TTC549 (cell line): ENCODE data around the gene HOXC4.
"Not testable (repeated sequence)": the region's sequence is repeated elsewhere in the genome, so short reads cannot be mapped to it uniquely, and the experiment has no call there.

ENCODE experiments used
- FAIRE-seq: peaks from 2 replicates; lab custom pipeline; 2012; peaks lifted over from hg19 to GRCh38; lab: Jason Lieb, UNC

HOXC4 gene

DNA sequence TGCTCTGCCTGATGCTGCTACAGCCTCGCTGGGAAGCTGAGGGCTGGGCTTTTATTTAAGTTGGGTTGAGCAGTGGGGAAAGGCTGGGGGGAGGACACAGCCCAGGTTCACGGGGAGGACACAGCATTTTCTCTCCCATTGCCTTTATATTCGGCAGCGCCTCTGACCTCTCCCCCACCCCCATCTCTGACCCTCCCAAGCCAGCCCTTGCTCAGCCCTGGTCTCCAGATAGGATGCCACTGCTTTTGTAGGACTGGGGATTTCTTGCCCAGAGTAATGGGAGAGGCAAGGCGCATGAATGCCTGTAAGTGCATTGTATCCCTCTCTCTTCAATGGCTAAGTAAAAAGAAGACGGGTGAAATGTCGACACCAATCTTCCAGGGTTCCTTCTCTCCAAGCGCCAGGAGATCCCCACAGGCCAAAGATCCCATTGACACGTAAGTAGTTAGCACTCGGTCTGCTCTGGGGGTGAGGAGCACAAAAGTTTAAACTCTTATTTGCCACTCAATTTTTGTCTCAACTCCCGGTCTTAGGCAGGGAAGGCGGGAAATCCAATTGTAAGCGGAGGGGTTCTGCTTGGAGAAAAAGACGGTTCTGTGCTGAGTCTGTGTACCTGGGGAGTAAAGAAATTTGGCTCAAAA lies 4.6 kb downstream of the HOXC4 start:
- no peak for FAIRE-seq

DNA sequence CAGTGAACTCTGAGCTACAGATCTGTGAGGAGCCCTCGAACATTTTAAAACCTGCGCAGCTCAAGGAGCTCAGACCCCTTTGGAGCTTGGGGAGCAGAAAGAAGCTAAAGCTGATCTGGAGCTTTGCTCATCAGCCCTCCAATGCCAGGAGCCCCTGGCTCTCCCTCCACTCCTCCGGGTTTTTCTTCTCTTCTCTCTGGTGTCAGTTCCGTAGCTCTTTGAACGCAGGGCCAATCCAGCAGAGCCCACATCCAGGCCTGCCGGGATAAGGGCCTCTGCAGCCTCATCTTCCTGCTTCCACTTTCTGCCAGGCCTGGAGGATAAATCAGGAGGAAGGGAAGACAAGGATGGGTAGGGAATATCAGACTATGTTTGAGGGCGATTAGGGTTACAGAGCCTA lies 6.0 kb downstream of the HOXC4 start:
- no peak for FAIRE-seq

DNA sequence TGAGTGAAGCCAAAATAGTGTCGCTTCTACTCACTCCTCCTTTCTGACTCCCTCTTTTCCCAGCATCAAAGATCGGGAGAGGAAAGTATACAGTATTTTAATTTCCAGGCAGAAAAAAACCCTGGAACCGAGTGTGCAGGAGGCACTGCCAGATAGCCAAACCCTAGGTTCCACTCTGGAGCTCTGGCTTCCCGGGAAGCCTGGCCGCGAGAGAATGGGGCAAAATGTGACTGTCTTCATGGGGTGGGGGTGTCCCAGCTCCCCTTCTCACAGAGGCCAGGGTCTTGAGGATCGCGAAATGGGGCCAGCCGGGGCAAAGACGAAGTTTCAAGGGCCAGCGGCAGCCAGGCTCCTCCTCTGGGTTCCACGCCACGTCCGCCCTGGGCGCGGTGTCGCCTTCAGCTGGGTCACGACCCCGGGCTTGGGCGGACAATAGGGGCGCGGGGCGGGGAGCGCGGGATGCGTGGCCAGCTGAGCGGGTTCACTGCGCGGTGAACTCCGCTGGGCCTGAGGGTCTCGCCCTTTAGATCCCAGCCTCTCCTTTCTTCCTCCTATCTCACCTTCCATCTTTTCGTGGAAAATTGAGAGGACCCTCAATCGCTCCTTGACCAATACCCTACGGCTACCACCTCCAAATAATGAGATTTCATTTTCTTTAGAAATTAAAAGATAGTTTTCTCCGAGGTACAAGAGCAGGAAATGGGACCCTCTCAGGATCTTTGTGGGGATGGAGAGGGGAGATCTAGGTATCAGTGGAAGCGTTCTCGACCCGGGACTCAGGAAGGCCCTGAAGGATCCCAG lies 6.7 kb downstream of the HOXC4 start:
- no peak for FAIRE-seq

DNA sequence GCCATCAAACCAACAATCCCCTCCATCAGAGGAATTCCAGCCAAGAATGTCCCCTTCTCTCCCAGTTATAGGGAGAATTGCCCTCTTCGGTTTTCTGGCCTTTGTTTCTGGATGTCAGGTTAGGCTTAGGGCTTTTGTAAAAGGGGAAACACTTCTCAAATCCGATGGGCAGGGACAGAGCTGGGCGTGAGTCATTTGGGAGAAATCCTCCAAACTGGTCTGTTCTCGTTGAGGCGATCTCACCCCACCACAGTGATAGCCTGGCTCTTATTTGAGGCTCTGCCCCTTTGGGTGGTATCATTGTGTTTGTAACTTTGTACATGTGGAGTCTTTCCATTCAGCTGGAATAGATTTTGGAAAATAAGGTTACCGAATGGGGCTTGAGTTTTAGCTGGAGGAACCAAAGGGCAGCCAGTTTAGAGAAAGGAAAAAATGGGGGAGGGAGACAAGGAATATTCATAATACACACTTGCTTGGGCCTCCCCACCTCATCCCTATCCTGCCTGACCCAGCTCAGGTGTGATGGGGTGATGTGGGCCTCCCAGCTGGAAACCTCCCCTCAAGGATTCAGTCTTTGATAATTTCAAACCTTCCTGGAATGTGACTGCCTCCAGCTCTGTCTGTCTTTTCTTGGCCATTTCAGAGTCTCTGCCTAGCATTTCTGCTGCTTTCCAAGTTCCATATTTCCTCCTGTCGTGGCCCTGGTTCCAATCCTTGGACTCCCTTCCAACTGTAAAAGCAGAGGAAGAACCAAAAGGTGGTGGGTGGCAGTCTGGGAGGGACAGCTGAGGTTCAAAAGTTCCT lies 7.5 kb downstream of the HOXC4 start:
- FAIRE-seq: no peak

- no peak for FAIRE-seq
These were observed 12.0 kb downstream of the HOXC4 start for GRCh38 chr12:54065677-54066076.

- no peak for FAIRE-seq
These were observed 12.8 kb downstream of the HOXC4 start for GRCh38 chr12:54066408-54066807.

DNA sequence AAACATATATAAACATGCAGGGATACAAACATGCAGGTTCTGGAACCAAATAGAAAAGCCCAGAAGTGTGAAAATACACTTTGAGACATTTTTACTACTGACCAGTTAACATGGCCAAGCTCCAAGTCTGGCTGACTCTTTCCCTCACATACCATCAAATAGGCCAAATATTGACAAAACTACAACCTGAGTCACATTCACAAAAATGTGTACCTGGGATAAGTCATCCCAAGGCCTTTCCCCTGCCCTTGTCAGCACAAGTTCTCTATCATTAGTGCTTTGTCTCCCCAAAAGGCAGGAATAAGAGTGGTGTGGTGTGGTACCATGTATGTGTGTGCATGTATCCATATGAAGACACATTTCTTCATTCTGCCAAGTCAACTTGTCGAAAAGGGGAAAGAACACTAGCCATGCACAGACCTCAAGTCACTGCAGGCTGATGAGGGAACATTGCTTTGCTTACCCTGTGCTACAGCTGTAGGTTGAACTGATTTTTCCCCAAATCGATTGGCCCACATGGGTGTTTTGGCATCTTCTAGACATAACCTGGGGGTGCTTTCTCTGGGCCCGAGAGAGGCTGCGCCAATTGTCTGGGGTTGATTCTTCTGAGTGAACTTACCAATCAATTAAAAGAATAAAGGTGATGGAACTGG lies 14.9 kb downstream of the HOXC4 start:
- FAIRE-seq: no peak

DNA sequence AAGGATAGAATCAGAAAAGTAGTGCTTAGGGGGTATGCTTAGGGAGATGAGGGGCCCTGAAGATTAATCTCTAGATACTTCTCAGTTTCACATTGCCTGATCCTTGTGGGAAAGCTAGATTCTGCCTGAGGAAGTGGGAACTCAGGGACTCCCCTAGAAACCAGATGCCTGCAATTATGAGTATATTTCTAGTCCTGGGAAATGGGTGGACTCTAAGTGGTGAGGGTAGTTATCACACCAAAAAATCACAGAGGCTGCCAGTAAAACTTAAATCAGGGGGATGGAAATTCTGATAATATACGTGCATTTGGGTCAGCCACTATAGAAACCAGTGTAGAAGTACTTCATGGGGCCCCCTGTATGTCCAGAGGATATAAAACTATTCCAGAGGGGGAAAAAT lies 18.3 kb downstream of the HOXC4 start:
- FAIRE-seq: no peak

DNA sequence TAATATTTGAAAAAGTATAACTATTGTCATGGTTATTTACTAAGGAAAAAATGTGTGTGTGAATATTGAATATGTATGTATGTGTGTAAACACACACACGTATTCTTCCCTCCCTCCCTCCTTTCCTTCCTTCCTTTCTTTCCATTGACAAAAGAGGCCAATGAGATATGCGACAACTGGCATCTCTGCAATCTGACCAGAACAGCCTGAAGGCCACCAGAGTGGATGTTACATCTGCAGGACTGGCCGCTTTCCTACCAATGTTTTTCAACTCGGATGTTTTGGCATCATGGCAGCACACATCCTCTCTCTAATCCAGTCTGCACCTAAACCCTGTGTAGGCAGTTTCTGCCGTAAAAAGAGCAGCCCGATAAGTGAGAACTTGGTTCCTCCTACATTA lies 20.7 kb downstream of the HOXC4 start:
- no peak for FAIRE-seq

GRCh38 chr12:54075409-54075808 lies 21.8 kb downstream of the HOXC4 start:
- FAIRE-seq: no peak

DNA sequence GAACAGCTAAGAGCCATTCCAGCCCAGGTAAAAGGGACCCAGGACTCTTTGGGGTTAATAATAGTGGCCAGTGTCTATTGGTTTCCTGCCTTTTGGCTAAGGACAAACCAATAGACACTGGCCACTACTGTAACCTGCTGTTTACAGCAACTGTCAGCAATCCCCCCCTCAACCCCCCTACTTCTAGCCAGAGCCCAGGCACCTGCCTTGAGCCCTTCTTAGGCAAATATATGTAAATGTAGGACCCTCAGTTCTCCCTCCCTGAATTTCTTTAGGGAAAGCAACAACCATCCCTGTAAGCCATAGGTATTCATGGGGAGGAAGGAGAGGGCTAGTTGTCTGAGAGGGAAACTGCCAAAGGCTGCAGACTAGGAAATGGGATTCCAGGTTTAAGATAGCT lies 22.3 kb downstream of the HOXC4 start:
- FAIRE-seq: no peak

DNA sequence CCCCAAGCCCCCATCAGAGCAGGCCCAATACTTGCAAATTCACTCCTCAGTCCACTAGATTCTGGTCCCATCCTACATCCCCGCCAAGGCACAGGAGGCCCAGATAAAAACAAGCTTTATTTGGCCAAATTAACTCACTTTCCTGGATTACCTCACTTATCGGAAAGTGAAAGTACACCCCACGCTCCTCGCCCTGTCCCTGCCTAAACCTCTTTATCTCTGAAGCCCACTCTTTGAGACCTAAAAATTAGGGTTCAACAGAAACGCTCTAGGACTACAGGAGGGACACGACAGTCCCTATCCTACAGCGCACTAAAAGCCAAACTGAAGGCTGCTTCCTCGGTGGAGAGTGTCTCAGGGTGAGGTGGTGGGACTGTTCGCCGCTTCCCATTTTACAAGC lies 24.2 kb downstream of the HOXC4 start:
- not testable (repeated sequence) for FAIRE-seq

GRCh38 chr12:54079115-54079514 lies 25.5 kb downstream of the HOXC4 start:
- FAIRE-seq: not testable (repeated sequence)

DNA sequence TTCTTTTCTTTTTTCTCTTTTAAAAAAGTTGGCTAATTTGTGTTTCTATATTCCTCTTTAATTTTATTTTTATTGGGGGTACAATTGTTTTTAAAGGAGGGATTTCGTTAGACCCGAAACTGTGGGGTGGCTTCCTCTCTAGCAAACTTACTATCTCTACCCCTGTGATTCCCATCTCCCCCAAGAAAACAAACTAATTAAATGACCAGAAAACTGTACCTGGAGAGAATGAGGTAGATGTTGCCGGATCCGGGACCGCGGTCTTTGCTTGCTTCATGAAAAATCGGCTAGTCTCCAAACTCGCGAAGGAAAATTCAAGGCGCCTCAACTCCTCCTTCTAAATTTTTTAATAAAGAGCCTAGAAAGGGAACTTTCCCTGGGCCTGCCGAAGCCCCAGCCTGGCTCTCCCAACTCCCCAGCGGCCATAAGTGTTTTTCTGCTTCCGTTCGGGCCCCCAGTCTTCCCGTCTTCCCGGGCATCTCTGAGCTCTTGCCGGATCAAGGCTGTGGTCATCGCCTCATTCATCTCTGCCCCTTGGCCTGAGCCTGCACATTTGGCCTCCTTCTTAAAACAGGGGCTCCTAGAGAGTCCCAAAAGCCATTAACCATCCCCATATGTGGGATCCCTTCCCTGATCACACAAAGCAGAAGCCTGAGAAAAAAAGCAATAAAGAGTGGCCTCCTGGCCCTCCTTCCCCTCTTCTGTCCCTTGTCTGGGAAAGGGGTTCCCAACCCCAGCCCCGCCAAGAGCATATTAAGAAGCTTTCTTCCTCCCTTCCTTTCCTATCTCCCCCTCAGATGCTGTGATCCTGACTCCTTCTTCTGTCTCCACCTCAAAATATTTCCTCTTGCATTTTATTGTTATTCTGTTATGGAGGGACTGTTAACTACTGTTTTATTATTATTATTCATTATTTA lies 26.6 kb downstream of the HOXC4 start:
- not testable (repeated sequence) for FAIRE-seq

DNA sequence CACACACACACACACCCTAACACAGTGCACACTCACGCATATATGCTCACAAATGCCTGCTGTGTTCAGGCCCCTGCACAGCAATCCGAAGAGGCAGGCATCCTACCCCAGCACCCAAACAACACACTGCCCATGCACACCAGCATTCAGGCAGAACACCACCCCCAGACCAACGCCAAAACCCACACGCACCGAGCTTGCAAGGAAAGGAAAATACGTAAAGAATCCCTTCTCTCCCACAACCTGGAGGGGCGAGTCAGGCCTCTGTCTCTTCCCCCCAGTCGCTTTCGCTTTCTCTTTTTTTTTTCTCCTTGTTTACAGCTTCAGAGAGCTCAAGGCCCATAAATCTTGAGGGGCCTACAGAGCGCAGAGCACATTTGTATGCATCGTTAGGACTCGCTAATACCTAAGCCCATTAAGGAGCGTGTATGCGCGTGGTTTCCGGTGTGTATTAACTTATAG lies 27.4 kb downstream of the HOXC4 start:
- FAIRE-seq: not testable (repeated sequence)

DNA sequence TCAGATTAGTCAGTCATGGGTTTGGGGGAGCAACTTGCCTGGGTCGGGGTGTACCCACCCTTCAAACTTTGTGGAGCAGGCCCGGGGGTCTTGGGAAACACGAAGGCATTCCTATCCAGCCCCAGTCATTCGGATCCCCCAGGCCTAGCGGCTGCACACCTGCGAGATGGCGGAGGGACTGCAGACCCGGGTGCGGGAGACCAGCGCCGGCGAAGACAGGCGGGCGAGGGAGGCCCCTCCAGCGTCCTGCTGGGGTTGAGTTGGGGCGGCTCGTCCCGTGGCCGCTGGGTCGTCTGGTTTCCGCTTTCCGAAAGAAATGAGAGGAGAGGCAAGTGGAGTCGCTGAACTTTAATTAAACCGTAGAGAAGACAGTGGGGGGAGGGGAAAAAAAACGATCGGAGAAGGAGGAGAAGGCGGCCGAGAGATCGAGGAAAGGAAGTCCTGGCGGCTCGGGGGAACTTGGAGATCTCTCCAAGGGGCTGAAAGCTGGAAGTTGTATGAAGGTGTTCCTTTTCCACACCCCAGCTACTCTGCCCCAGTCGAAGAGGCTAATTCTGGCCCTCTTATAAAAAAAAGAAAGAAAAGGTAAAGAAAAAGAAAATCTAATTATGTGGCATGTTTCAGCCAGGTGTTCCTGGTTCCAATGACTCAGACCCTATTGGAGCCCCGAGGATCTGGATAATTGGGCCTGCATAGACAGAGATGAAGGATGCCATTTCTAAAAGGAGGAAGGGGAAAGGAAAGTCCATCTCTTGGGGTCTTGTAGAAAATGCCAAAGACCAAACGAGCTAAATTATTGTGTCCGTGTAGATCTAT lies 28.2 kb downstream of the HOXC4 start:
- not testable (repeated sequence) for FAIRE-seq

- FAIRE-seq: no peak
These were observed 28.8 kb downstream of the HOXC4 start for GRCh38 chr12:54082397-54082892.

DNA sequence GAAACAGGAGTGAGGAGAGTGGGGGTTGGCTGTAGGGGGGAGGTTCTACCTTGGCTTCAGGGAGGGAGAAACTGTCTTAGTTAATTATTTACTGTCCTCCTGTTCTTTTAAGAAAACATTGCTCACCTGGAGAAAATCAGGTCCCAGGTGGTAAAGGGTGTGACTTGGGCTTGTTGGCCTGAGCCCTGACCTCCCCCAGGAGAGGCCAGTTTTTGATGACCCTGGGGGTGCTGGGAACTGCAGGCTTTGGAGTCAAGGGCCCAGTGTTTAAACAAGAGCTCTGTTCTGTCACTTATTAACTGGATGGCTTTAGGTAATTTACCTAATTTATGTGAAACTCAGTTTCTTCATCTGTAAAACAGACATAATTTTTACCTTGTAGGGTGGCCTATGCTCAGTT lies 34.4 kb downstream of the HOXC4 start:
- FAIRE-seq: not testable (repeated sequence)

DNA sequence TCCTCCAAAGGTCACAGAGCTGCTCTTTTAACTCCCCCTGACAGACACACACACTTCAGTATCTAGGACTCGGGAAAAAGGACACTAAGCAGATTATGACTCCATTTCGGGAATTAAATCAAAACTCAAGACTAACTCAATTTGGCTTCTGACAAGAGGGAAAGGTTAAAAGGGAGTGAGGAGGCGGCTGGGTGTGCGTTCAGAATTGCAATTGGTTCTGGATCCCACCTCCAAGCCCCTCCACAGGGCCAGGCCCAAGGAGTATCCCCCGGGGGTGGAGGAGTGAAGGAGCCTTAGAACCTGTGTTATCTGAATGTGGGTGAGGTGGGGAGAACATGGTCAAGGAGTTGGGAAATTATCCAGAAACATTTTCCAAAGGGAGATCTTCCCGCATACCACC lies 35.8 kb downstream of the HOXC4 start:
- not testable (repeated sequence) for FAIRE-seq

DNA sequence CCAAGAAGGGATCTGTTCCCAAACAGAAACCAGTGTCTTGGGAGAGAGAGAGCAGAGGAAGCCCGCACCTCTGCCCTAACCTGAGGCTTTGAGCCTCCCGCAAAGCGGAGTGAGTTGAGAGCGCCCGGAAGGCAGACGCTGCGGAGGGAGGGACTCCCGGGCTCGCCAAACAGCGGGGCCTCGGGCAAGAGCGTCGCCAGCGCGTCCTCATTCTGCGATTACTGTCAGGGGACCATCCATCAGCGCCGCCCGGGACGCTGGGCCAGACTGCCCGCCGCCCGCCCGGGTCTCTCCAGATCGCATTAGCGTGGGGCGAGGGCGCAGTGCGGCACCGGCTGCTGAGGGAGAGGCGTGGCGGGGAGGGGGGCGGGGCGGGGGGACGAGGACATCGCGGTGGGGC lies 36.7 kb downstream of the HOXC4 start:
- FAIRE-seq: not testable (repeated sequence)
